Pulmonary artery endothelial cell (primary cell): Measurements from ENCODE around the gene CYP19A1. TPM values are rescaled to one million over a fixed set of nuclear protein-coding genes. Genes with fewer than 3 reads are reported as not detected.

ENCODE experiments used
- DNase-seq: peaks from one replicate; pipeline ENCODE4 v3.0.0-alpha.2; 2011; ENCODE audit warnings: low read depth, low spot score
- total RNA-seq: library from RNA; depleted of rRNA; stranded (reverse); fragments of >200 nt; gene quantifications from 2 replicates; pipeline ENCODE4 v1.2.3, GENCODE V29; 2014

CYP19A1 gene
- total RNA-seq, 1 donor from 2014 or later, result not detected

- no peak for DNase-seq
These were observed 151.5 kb downstream of the CYP19A1 start for GRCh38 chr15:51186891-51187290.

DNA sequence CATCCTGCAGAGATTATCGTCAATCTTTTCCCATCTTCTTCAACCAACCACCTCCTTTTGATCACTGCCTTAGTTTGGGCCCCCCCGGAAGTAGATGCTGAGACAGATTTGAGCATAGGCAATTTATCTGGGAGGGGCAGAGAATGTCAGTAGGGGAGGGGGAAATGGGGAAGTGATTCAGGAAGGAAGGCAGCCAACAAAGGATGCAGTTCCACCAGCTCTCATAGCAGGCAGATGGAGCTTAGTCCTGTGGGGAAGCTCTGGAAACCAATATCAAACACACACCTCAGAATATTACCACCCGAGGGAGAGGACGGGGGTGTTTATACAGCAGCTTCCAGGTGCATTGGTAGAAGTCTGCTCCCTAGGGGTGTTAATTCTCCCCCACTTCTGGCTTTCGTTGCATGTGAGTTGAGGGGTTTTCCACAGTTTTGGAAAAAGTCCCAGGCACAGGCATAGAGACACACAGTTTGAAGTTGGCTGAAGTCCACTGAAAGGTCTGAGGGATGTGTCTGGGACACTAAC lies 152.2 kb downstream of the CYP19A1 start:
- DNase-seq, result no peak

DNA sequence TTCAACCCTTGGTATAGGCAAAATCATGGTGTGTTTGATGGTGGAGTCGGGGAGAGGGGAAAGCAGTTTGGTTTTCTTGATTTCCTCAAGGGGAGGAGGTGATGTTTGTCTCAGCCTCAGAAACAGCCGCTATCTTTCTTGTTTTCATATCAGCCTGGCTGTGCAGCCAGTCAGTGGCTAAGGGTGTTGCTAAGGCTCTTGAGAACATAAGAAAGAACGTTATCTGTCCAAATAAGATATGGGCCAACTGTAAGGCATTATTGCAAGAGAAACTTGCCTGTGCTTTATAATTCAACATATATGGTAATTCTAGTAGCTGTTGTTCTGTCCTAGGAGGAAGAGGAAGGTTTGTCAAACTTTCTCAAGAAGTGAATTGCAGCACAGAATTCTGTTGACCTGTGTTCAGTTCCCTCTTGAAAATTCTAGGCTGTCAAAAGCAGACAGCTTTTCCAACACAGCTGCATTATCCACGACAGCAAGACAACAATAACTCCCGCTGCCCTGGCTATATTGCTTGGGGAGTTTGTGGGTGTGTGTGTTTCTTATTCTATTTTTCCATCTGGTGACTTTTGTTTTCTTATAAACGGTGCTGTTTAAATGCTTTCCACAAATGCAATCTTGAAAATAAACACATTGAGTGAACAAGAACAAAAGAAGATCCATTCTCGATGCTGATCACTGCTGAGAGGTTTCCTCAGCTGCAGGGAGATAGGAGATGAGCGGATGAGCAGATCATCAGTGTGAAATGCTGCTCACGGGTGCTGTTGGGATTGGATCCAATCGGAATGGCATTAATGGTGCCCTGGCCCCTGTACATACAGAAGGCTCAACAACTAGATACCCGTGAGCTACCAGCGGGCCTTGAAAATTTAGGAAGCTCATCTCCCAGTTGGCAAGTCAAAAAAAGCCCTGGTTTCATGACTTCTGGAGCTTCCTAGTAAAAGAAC lies 152.9 kb downstream of the CYP19A1 start:
- DNase-seq, result no peak

- no peak for DNase-seq
These were observed 153.8 kb downstream of the CYP19A1 start for GRCh38 chr15:51184627-51185026.

- DNase-seq, result no peak
These were observed 155.3 kb downstream of the CYP19A1 start for GRCh38 chr15:51183076-51183475.

GRCh38 chr15:51181905-51182304 lies 156.5 kb downstream of the CYP19A1 start:
- no peak for DNase-seq

GRCh38 chr15:51181221-51181620 lies 157.2 kb downstream of the CYP19A1 start:
- DNase-seq, result no peak

DNA sequence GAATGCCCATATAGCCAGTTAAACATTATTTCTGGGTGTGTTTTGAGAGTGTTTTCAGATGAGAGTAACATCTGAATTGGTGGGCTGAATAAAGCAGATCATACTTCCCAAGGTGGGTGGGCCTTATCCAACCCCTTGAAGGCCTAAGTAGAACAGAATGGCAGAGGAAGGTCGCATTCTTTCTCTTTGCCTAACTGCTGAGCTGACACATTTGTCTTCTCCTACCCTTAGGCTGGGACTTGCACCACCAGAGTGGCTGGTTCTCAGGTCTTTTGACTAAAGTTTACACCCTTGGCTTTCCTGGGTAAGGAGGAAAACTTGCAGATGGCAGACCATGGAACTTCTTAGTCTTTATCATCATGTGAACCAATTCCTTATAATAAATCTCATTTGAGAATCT lies 157.9 kb downstream of the CYP19A1 start:
- DNase-seq, result no peak

- DNase-seq, result no peak
These were observed 158.4 kb downstream of the CYP19A1 start for GRCh38 chr15:51180011-51180410.

GRCh38 chr15:51172193-51172592 lies 166.2 kb downstream of the CYP19A1 start:
- peak; percentile 20 for DNase-seq

GRCh38 chr15:51171634-51171932 lies 166.8 kb downstream of the CYP19A1 start:
- no peak for DNase-seq

GRCh38 chr15:51170882-51171633 lies 167.3 kb downstream of the CYP19A1 start:
- DNase-seq, result no peak

DNA sequence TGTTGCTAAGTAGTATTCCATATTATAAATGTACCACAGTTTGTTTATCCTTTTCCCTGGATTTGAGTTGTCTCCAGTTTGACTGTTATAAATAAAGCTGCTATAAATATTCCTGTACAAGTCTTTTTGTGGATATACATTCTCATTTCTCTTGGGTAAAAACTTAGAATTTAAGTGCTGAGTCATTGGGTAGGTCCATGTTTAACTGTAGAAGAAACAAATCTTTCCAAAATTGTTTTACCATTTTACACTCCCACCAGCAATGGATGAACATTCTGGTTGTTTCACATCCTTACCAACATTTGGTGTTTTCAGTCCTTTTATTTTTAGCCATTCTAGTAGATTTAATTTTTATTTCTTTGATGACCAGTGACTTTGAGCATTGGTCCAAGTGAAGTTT lies 169.7 kb downstream of the CYP19A1 start:
- no peak for DNase-seq

DNA sequence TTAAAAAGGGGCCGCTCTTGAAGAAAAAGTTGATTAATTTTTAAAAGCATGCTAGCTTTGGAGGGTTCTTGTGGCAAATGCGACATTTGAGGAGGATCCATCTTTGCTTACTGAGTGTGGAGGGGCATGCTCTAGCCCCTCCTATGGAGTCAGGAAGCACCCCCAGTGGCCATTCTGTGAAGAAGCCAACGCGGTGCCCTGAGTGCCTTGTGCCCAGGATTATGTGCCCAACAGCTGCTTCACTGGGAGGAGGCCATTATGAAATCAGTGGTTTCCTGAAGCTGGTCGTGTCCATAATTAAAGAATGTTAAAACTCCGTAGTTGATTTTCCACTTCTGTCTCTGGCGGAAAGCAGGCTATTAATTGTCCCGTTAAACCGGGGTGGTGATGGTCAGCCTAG lies 174.6 kb downstream of the CYP19A1 start:
- DNase-seq, result no peak

DNA sequence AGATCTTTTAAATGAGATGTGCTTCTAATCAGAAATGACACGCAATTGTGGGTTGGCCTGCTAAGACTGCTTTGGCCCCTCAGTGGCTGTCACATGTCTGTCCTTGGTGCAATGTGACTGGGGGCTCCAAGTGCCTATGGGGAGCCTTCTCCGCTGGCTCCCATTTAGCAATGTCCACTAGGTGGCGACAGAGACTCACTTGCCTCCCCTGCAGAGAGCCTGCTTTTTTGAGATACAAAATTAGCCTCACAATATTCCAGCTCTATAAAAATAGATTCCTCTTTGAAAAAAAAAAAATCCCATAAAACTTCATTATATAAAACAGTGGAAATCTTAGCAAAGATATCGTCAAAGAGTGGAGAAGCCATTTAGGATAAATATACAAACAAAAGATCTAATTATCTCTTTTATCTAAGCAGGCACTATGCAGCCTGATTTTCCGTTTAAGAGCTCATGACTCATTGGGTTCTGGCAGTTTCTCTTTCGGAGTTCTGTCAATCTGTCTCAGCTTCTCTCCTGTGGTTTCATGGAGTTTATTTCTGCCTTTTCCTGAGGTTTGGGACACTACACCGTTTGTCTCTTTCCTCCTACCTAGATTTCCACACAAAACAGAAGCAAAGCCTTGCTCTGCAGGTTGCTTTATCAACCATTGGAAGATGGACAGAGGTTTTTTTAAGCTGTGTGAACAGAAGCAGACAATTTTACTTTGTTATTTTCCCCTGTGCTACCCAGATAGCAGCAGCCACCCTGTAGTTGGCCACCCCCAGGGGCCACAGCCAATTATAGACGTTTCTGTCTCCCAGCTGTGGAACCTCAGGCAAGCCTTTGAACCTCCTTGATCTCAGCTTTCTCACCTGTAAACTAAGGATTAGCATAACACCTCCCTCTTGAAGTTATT lies 175.3 kb downstream of the CYP19A1 start:
- DNase-seq, result peak; percentile 40

GRCh38 chr15:51161491-51162220 lies 176.7 kb downstream of the CYP19A1 start:
- DNase-seq, result no peak

GRCh38 chr15:51160484-51160883 lies 177.9 kb downstream of the CYP19A1 start:
- no peak for DNase-seq
